Testis (tissue), 3 donors: ENCODE data around the gene FAM47E. TPM values are rescaled to one million over a fixed set of nuclear protein-coding genes. Genes with fewer than 3 reads are reported as not detected.
A peak's percentile ranks its signal among the peaks of the same experiment; 100 is the strongest.

Experiments used
- DNase-seq: peaks from one replicate; pipeline ENCODE4 v3.0.0-alpha.2; 2019
- H3K27ac ChIP-seq, 2 donors: fragments of 200-600 bp; sonication (generic); one replicate each; pipeline ENCODE4 v1.5.1; 2019
- H3K27me3 ChIP-seq: fragments of 200-600 bp; sonication (generic); one replicate; pipeline ENCODE4 v1.5.1; 2019
- H3K36me3 ChIP-seq: fragments of 200-600 bp; sonication (generic); one replicate; pipeline ENCODE4 v1.5.1; 2017; ENCODE audit warnings: low read depth; ENCODE audit errors: missing control alignments
- H3K4me1 ChIP-seq: fragments of 200-600 bp; sonication (generic); one replicate; pipeline ENCODE4 v1.5.1; 2019
- H3K4me3 ChIP-seq, 2 donors: fragments of 200-600 bp; sonication (generic); one replicate each; pipeline ENCODE4 v1.5.1; 2017 to 2019
- H3K9me3 ChIP-seq: fragments of 200-600 bp; sonication (generic); one replicate; pipeline ENCODE4 v1.5.1; 2017
- CTCF ChIP-seq, 3 experiments: fragments of 450-650 bp in 2 of 3; fragments of 200-600 bp in 1 of 3; sonication (generic) in 1 of 3; IDR thresholded peaks; one replicate each; pipeline ENCODE4 v1.5.1; 2016 to 2019; ENCODE audit warnings: antibody characterized with exemption in 3 of 3, mild to moderate bottlenecking in 2 of 3, moderate library complexity in 1 of 3
- POLR2A ChIP-seq: fragments of 450-650 bp; IDR thresholded peaks from one replicate; pipeline ENCODE4 v1.6.1; 2017; ENCODE audit warnings: antibody characterized with exemption, mild to moderate bottlenecking, moderate library complexity
- WGBS, 2 donors: methylation state at CpG; one replicate each; pipeline ENCODE4 v1.1.5; 2018; 5-methylcytosine and 5-hydroxymethylcytosine counted together
- intact Hi-C: fragments of 100-400 bp; cut with DNase I; formaldehyde crosslinking; loops from one replicate; pipeline ENCODE4 v1.15.1; 2023; ENCODE audit warnings: low total_unique reads
- polyA plus RNA-seq: library from polyadenylated mRNA; stranded (reverse); fragments of 350-450 nt; fragmentation: Illumina TruSeq; extraction: RNeasy Lipid Tissue Mini Kit (QIAGEN cat#74804); gene quantifications from one replicate; pipeline ENCODE4 v1.2.3, GENCODE V29; 2014; ENCODE audit warnings: low read depth, low replicate concordance; ENCODE audit not compliant: insufficient read depth
- total RNA-seq, 2 donors: library from RNA; depleted of rRNA; stranded (reverse); fragments of >200 nt; gene quantifications; one replicate each; pipeline ENCODE4 v1.2.3, GENCODE V29; 2016

Gene FAM47E
- total and polyA plus RNA-seq, 3 donors from 2014 or later, result 11.0 to 22.8 (median 15.4) TPM

GRCh38 chr4:76214177-76214675 is 37.3 kb upstream of the FAM47E start:
- WGBS, 2 donors, result 8 to 10% methylated on average over 5 to 10 of the region's 10 CpGs
- Histone ChIP-seq H3K9me3 (no peaks in the 10 kb centered on the region), H3K4me1 (peaks cover 25% of the 10 kb centered on the region), H3K27ac (peak overlapping the region; percentile 95 to 97), H3K4me3 (peak overlapping the region; percentile 85 to 90), H3K36me3 (no peaks in the 10 kb centered on the region), H3K27me3 (no peaks in the 10 kb centered on the region)
- intact Hi-C loops, result no loop called here
- no peak for TF ChIP-seq CTCF (IDR thresholded peaks at IDR 0.05)
- TF ChIP-seq POLR2A, result no peak
- DNase-seq, result no peak

DNA sequence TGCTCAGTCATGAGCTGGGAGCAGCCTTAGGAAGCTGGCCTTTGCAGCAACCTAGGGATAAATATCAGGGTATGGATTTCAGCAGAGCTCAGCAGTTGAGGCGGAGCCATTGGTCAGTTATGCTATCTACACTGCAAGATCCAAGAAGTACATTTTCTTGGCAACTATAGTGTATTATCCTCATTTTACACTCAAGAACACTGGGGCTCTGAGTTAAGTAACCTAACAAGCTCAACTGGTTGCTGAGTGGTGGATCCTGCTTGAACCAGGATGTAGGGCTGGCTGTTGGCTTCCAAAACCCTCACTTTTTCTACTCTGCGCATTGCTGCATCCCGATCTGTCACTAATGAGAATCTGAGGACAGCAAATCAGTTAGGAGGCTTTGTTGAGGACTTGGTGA is 36.4 kb upstream of the FAM47E start:
- Histone ChIP-seq H3K4me1 (peaks cover 19% of the 10 kb centered on the region), H3K36me3 (no peaks in the 10 kb centered on the region), H3K27ac (no peak overlapping the region), H3K27me3 (no peaks in the 10 kb centered on the region), H3K4me3 (no peak overlapping the region), H3K9me3 (no peaks in the 10 kb centered on the region)
- TF ChIP-seq CTCF (IDR thresholded peaks at IDR 0.05) (no peak), POLR2A (no peak)
- DNase-seq, result no peak
- 81 to 87% methylated on average over 3 of the region's 3 CpGs for WGBS, 2 donors
- intact Hi-C loops, result no loop called here

- DNase-seq, result no peak
- H3K4me1 ChIP-seq, result peaks cover 13% of the 10 kb centered on the region
- H3K36me3 ChIP-seq, result no peaks in the 10 kb centered on the region
- H3K27me3 ChIP-seq, result no peaks in the 10 kb centered on the region
- no peak overlapping the region for H3K27ac ChIP-seq
- 70 to 73% methylated on average over 2 of the region's 2 CpGs for whole genome bisulfite sequencing, 2 donors
- TF ChIP-seq CTCF (IDR thresholded peaks at IDR 0.05) (no peak), POLR2A (no peak)
- H3K4me3 ChIP-seq, result no peak overlapping the region
- intact Hi-C loops, result no loop called here
- no peaks in the 10 kb centered on the region for H3K9me3 ChIP-seq
Measured at GRCh38 chr4:76216524-76216923, 35.0 kb upstream of the FAM47E start.

- TF ChIP-seq CTCF (IDR thresholded peaks at IDR 0.05) (no peak), POLR2A (no peak)
- no peaks in the 10 kb centered on the region for H3K27me3 ChIP-seq
- H3K9me3 ChIP-seq, result no peaks in the 10 kb centered on the region
- WGBS, 2 donors, result 92 to 96% methylated on average over 6 of the region's 6 CpGs
- H3K4me1 ChIP-seq, result peaks cover 6% of the 10 kb centered on the region
- H3K27ac ChIP-seq, result no peak overlapping the region
- DNase-seq, result no peak
- intact Hi-C loops, result no loop called here
- H3K36me3 ChIP-seq, result no peaks in the 10 kb centered on the region
- H3K4me3 ChIP-seq, result no peak overlapping the region
Measured at GRCh38 chr4:76216975-76217814, 34.3 kb upstream of the FAM47E start.
